ENCODE measurements around the gene INF2.
"Not testable (repeated sequence)": the region's sequence is repeated elsewhere in the genome, so short reads cannot be mapped to it uniquely, and the experiment has no call there.

INF2 gene

DNA sequence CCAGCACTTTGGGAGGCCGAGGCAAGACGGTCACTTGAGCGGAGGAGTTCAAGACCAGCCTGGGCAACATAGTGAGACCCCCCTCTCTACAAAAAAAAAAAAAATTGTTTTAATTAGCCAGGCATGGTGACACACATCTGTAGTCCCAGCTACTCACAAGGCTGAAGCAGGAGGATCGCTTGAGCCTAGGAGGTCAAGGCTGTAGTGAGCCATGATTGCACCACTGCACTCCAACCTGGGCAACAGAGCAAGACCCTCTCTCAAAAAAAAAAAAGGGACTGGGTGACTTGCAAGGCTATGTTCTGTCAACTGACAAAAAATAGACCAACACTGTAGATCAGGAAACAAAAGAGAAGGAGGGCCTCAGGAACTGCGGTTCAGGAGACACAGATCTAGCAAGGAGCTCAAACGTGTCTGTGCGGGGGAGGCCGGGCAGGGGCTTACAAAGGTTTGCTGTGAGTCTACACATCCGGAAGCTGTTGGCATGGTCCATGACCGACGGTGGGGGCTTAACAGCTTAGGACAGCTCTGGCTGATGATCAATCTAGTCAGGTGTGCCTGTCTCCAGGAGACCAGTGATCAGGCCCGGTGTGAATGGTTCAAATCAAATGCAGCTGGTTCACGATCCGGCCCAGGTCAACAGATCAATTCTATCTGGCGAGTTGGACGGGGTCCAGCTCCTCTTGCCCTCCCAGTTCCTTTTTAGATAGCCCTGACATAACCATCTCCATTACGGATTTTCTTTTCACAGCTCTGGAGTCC is 31.7 kb upstream of the INF2 start:
- DNase-seq, result no peak

DNA sequence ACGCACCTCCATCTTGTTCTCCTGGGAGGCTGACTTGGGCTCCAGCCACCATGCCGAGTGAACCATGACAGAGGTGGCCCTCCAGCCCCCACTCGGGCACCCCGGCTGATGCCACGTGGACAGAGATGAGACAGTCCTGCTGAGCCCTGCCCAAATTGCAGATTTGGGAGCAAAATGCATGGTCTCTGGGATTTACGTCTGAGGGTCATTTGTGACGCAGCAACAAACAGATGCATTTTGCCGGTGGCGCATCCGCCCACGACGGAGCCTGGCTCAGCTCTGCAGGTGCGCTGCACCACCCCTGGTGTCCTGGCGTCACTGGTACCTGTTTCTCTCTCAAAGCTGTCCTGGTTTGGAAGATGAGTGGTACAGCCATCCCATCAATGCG is 31.1 kb upstream of the INF2 start:
- no peak for DNase-seq

GRCh38 chr14:104659146-104659545 is 30.3 kb upstream of the INF2 start:
- no peak for DNase-seq

DNA sequence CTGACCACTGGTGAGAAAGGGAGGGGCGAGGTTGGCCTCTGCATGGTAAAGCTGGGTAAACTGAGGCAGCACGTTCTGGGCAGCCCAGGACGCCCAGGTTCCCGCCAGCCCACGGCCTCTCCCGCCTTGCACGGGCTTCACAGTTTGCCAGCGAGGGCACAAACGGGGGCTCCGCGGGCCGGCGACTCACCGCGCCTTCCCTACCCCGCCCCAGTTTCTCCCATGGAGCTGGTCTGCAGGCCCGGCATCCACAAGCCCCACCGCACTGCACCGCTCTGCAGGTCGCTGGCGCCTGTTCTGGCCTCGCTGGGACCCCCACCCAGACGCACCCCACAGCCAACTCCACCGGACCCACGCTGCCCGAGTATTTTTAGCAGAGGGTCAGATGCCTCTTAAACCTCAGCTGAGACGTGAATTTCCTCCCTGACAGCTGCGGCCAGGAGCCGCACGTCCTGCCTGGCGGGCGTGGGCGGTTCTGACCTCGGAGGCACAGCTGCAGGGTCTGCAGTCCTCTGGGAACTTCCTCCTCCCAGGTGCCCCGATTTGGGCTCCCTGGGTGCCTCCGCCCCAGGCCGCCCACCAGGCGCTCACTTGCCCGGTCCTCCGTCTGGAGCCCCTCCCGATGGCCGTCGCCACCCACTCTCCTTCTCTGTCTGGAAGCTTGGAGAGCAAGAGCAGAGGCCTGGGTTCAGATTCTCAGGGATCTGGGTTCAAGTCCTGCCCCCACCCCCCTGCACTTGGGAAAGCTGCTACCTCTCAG is 29.5 kb upstream of the INF2 start:
- no peak for DNase-seq

GRCh38 chr14:104660597-104660996 is 28.8 kb upstream of the INF2 start:
- no peak for DNase-seq

- no peak for DNase-seq
These were observed 28.3 kb upstream of the INF2 start for GRCh38 chr14:104661086-104661485.

- DNase-seq, result not testable (repeated sequence)
These were observed 27.8 kb upstream of the INF2 start for GRCh38 chr14:104661528-104662157.

DNA sequence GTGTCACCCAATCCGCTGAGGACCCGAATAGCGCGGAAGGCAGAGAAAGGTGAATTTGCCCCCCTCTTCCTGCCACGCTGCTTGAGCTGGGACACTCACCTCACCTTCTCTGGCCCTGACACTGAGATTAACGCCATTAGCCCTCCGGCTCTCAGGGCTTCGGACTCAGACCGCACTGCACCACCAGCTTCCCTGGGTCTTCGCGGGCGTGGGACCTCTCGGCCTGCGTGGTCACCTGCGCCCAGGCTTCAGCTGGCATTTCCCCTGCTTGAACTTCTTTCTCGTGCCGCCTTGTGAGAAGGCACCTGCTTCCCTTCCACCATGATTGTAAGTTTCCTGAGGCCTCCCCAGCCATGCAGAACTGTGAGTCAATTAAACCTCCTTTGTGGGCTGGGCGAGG is 26.9 kb upstream of the INF2 start:
- DNase-seq, result not testable (repeated sequence)

DNA sequence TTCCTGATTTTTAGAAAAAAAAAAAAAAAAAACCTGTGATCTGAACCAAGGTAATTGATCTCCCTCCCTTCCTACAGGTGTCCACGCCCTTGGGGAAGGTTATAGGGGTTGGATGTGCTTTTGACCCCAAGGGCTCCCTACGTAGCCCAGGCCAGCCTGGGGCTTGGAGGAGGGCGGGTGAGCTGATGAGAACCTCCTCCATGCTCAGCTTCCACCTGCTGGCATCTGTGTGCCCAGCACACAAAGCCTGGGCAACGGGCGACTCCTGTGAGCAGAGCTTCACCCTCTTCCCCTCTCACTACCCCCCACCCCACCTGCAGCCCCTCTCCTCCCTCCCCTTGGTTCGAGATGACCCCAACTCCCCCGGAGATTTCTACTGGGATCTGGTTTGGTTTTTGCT is 25.3 kb upstream of the INF2 start:
- DNase-seq, result no peak

GRCh38 chr14:104664588-104664987 is 24.8 kb upstream of the INF2 start:
- DNase-seq, result no peak

DNA sequence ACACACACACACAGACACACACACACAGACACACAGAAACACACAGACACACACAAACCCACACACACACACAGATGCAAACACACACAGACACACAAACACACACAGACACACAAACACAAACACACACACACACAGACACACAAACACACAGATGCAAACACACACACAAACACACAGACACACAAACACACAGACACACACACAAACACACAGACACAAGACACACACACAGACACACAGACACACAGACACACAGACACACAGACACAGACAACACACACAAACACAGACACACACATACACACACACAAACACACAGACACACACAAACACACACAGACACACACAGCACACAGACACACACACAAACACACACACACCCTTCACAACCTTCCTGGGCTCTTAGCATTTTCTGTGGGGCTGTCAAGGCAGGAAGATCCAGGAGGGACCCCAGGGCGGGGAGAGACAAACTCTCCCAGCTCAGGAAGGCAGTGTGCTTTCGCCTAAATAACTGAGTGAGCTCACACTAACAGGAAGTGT is 24.2 kb upstream of the INF2 start:
- no peak for DNase-seq

GRCh38 chr14:104665657-104666522 is 23.5 kb upstream of the INF2 start:
- DNase-seq, result no peak

- not testable (repeated sequence) for DNase-seq
These were observed 22.9 kb upstream of the INF2 start for GRCh38 chr14:104666523-104666895.

- DNase-seq, result no peak
These were observed 22.4 kb upstream of the INF2 start for GRCh38 chr14:104666981-104667380.

- no peak for DNase-seq
These were observed 19.7 kb upstream of the INF2 start for GRCh38 chr14:104669697-104670096.

DNA sequence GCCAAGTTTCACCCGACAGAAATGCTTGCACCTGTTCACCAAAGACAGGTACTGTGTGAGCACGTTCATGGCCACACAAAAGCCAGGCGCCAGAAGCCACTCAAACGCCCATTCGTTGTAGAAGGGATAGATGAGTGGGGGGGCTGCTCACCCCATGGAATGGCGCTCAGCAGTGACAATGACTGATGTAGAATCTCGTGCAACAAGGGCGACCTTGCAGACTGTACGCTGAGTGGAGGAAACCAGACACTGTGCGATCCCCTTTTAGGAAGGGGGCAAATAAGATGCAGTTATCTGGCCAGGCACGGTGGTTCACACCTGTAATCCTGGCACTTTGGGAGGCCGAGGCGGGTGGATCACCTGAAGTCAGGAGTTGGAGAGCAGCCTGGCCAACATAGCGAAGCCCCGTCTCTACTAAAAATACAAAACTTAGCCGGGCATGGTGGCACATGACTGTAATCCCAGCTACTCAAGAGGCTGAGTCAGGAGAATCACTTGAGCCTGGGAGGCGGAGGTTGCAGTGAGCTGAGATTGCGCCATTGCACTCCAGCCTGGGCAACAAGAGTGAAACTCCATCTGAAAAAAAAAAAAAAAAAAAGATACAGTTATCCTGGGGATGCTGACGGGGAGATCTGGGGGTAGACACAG is 18.0 kb upstream of the INF2 start:
- DNase-seq, result not testable (repeated sequence)

- not testable (repeated sequence) for DNase-seq
These were observed 17.3 kb upstream of the INF2 start for GRCh38 chr14:104672119-104672518.

GRCh38 chr14:104673481-104673880 is 15.9 kb upstream of the INF2 start:
- DNase-seq, result no peak

- no peak for DNase-seq
These were observed 14.0 kb upstream of the INF2 start for GRCh38 chr14:104675447-104675846.

- no peak for DNase-seq
These were observed 13.2 kb upstream of the INF2 start for GRCh38 chr14:104676130-104676693.

GRCh38 chr14:104676694-104677511 is 12.5 kb upstream of the INF2 start:
- DNase-seq, result no peak
